ENCODE results near the gene ZFP36L2.
"Not testable (repeated sequence)": the region's sequence is repeated elsewhere in the genome, so short reads cannot be mapped to it uniquely, and the experiment has no call there.

ZFP36L2 gene

DNA sequence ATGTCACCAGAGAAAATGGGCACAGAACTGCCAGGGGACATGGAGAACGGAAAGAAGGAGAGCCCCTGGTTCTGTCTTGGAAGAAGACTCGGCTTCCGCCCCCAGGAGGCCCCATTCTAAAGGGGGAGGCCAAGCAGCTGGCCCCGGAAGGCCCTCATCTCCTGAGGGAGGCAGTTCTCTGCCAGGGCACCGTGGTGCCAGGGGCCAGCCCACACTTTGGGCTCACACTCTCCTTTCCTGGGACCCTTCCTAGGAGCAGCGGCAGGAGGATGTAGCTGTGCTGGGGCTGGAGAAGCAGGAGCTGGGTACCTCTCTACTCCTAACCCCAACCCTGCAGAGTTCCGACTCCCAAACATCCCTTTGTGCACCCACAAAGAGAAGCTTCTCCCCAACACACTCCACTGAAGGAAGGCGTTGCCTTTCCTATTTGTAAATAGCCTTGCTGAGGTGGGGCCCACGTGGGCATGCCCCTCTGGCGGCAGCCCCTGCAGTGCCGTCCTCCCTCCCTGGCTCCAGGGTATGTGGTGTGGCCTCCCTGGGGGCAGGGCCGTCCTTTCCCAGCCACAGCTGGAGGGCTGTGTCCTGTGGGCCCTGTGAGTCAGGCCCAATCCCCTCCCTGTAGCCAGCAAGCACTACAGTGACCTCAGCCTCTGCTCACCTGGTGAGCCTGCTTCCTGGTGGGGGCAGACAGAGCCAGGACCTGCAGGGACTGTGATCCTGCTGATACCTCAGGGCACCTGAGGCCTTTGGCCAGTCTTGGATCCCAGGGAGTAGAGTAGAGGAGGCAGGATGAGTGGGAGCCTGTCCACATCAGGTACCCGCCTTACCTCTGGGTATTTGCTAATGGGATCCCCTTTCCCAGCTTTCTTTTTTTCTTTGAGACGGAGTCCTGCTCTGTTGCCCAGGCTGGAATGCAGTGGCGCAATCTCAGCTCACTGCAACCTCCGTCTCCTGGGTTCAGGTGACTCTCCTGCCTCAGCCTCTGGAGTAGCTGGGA lies 26.6 kb downstream of the ZFP36L2 start:
- H3K27ac ChIP-seq (ENCODE audit: low read length), result no peak overlapping the region
- no peaks in the 10 kb centered on the region for H3K27me3 ChIP-seq (ENCODE audit: insufficient read depth, low read length)
- H3K9me3 ChIP-seq (ENCODE audit: insufficient read depth, low read depth, low read length), result no peaks in the 10 kb centered on the region
- H3K36me3 ChIP-seq (ENCODE audit: insufficient read depth, low read depth, low read length), result no peaks in the 10 kb centered on the region
- H3K4me3 ChIP-seq (ENCODE audit: low read length), result no peak overlapping the region
- H3K4me1 ChIP-seq (ENCODE audit: insufficient read depth, low read length), result peaks cover under 1% of the 10 kb centered on the region; the same call in 1 of the 2 replicates
- peak overlapping the region; percentile 21; the same call in 1 of the 2 replicates for H3K9ac ChIP-seq (ENCODE audit: low read depth, low read length)

DNA sequence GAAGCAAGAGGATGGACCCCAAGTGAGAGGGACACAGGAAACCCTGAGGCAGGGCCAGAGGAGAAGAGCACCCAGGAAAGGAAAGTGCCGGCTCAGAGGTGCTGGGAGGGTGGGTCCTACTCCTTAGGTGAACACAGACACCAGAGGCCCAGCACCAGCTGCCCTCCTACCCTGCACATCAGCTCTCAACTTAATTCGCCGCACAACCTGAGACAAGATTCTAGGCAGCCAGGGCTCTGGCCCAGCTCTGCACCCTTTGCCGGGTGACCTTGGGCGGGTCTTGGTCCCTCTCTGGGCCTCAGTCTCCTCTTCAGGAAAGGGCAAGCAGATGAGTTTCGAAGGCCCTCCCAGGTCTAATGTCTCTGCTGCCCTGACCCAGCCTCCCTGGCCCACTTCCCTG lies 28.1 kb downstream of the ZFP36L2 start:
- Histone ChIP-seq H3K4me1 (ENCODE audit: insufficient read depth, low read length) (peaks cover 3% of the 10 kb centered on the region; the same call in 1 of the 2 replicates), H3K27me3 (ENCODE audit: insufficient read depth, low read length) (no peaks in the 10 kb centered on the region), H3K27ac (ENCODE audit: low read length) (no peak overlapping the region), H3K9me3 (ENCODE audit: insufficient read depth, low read depth, low read length) (no peaks in the 10 kb centered on the region), H3K9ac (ENCODE audit: low read depth, low read length) (no peak overlapping the region), H3K4me3 (ENCODE audit: low read length) (no peak overlapping the region), H3K36me3 (ENCODE audit: insufficient read depth, low read depth, low read length) (no peaks in the 10 kb centered on the region)

DNA sequence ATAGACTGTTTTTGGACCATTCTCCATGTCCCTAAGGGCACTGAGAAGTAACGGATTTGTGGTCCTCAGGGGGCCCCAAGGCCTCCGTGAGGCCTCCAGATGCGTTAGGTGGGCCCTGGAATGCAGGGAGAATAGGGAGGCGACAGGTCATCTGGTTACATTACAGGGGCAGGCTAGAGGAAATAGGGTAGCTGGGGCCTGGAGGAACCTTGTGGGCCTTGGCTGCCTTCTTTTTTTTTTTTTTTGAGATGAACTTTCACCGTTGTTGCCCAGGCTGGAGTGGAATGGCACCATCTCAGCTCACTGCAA lies 28.9 kb downstream of the ZFP36L2 start:
- Histone ChIP-seq H3K27ac (ENCODE audit: low read length) (no peak overlapping the region), H3K27me3 (ENCODE audit: insufficient read depth, low read length) (no peaks in the 10 kb centered on the region), H3K4me3 (ENCODE audit: low read length) (no peak overlapping the region), H3K9me3 (ENCODE audit: insufficient read depth, low read depth, low read length) (no peaks in the 10 kb centered on the region), H3K9ac (ENCODE audit: low read depth, low read length) (no peak overlapping the region), H3K4me1 (ENCODE audit: insufficient read depth, low read length) (peaks cover 3% of the 10 kb centered on the region; the same call in 1 of the 2 replicates), H3K36me3 (ENCODE audit: insufficient read depth, low read depth, low read length) (no peaks in the 10 kb centered on the region)

DNA sequence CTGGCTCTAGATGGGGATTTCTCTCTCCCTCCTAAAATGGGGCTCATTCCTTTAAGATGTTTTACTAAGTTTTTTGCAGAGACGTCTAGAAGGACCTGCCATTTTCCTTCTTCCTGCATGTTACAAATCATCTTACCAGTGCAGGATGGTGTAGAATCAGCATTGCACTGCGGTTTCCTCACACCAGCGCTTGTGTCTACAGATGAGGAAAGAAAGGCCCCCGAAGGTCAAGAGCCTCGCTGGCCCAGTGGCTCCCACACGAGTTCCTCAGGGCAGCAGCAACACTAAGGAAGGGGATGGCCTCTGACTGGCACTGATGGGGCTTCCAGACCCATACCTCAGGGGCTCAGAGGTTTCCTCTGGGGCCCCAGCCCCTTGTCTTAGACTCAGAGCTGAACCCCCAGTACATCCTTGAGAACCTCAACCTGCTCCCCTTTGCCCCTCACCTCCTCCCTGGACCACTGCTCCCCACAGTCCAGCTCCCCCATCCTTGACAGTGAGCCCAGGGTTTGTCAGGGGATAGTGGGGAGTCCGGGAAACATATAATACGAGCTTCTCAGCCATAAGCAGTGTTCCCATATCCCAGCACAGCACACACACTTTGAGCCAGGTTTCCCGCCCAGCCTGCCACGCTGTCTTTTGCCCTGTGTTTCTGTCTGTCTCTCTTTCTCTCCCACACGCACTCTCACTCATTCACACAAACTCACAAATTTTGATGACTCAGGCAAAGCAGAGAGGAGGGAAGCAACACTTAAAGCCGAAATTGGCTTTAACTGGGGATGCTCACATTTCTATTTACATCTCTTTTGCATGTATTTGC lies 29.4 kb downstream of the ZFP36L2 start:
- Histone ChIP-seq H3K9ac (ENCODE audit: low read depth, low read length) (no peak overlapping the region; the same call in 1 of the 2 replicates), H3K27ac (ENCODE audit: low read length) (no peak overlapping the region), H3K36me3 (ENCODE audit: insufficient read depth, low read depth, low read length) (no peaks in the 10 kb centered on the region), H3K9me3 (ENCODE audit: insufficient read depth, low read depth, low read length) (no peaks in the 10 kb centered on the region), H3K4me1 (ENCODE audit: insufficient read depth, low read length) (peaks cover 3% of the 10 kb centered on the region; the same call in 1 of the 2 replicates), H3K27me3 (ENCODE audit: insufficient read depth, low read length) (no peaks in the 10 kb centered on the region), H3K4me3 (ENCODE audit: low read length) (no peak overlapping the region)

DNA sequence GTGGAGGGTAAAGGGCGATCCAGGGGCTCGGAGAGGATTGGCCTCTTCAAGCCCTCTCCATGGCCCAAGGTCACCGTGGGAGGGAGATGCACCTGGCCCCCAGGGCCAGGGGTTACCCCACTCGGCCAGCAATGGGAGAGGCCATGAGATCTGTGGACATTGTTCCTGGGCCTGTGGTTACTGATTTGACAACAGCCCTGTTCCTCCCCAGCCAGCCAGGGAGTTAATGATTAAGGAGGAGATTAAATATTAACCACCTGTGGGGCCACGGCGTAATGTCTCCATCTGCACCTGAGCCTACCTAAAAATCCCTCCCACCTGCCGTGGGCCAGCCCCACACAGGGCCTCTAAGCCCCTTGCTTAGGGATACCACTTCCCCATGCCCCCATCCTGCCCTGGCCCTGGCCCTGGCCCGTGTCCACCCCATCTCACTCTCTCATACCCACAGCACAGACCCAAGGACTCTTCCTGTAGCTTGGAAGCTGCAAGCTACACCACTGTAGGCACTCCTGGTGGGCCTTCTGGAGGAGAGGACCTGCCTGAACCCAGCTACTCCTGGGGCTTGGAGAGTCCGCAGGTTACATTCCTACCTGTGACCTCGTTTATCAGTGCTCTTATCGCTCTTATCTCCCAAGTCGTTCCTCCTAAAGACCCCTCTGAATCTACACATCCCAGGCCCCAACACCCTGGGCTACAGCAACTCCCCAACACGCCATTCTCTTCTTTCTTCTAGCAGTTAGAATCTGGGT lies 32.1 kb downstream of the ZFP36L2 start:
- Histone ChIP-seq H3K4me1 (ENCODE audit: insufficient read depth, low read length) (peaks cover 3% of the 10 kb centered on the region; the same call in 1 of the 2 replicates), H3K9ac (ENCODE audit: low read depth, low read length) (no peak overlapping the region), H3K27ac (ENCODE audit: low read length) (no peak overlapping the region)

DNA sequence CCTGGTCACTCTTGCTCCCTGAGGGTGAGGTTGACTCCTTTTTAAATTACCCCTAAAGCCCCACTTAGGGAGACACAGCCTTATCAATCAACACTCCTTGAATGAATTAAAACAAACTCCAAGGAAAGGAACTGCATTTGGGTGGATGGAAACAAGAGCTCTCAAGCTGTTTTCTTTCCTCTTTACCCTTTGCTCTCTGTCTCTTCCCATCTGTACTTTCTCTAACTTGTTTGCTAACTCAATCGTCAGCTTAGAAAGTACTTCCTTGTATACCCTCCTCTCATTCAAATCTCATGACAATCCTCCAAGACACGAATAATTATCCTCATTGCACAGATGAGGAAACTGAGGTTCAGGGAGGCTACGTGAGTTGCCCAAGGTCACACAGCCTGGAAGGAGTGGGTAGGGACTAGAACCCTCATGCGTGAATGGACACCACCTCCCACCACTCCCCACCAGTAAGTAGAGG lies 32.7 kb downstream of the ZFP36L2 start:
- Histone ChIP-seq H3K27ac (ENCODE audit: low read length) (no peak overlapping the region), H3K4me1 (ENCODE audit: insufficient read depth, low read length) (peaks cover 3% of the 10 kb centered on the region; the same call in 1 of the 2 replicates), H3K9me3 (ENCODE audit: insufficient read depth, low read depth, low read length) (no peaks in the 10 kb centered on the region), H3K4me3 (ENCODE audit: low read length) (no peak overlapping the region), H3K36me3 (ENCODE audit: insufficient read depth, low read depth, low read length) (no peaks in the 10 kb centered on the region), H3K27me3 (ENCODE audit: insufficient read depth, low read length) (no peaks in the 10 kb centered on the region), H3K9ac (ENCODE audit: low read depth, low read length) (no peak overlapping the region)

More for the DNA sequence above, 32.1 kb downstream of the ZFP36L2 start:
- Histone ChIP-seq H3K36me3 (ENCODE audit: insufficient read depth, low read depth, low read length) (no peaks in the 10 kb centered on the region), H3K9me3 (ENCODE audit: insufficient read depth, low read depth, low read length) (no peaks in the 10 kb centered on the region), H3K27me3 (ENCODE audit: insufficient read depth, low read length) (no peaks in the 10 kb centered on the region), H3K4me3 (ENCODE audit: low read length) (no peak overlapping the region)

DNA sequence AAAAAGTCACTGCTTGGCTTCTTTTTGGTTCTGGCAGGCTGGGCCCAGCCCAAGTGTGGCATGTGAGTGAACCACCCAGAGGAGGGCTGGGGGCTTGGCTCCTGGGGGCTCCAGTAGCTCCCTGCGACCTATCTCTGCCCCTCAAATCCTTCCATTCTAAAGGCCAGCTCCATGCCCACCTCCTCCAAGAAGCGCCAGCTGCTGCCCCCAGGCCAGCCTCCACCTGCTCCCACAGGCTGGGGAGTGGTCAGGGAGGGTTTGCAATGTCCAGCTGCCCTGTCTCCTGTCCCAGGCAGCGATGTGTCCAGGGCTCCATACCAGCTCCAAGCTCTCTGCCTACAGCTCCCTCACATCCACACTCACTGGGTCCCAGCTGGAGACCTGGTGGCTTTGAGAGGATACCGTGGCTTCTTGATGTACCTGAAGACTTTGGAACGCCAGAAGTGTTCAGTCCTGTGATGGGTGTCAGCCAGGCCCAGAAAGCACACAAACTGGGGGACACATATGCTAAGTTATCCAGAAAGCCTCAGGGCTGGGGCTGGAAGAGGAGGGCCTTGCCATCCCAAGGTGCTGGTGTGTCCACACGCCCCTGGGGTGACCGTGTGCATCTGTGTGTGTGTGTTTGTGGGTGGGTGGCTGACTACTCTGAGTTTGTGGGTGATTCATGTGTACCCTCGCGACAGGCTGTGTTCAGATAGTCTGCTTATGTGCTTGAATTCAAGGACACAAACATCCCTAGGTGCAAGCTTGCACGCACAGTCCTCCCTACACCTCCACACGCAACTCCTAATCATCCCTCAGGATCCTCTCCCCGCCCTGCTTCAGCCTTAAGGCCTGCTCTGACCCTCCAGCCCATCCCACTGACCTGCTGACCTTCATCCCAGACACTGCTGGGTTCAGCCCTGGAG lies 33.4 kb downstream of the ZFP36L2 start:
- H3K4me3 ChIP-seq (ENCODE audit: low read length), result no peak overlapping the region
- peaks cover 3% of the 10 kb centered on the region; the same call in 1 of the 2 replicates for H3K4me1 ChIP-seq (ENCODE audit: insufficient read depth, low read length)
- H3K27ac ChIP-seq (ENCODE audit: low read length), result no peak overlapping the region

DNA sequence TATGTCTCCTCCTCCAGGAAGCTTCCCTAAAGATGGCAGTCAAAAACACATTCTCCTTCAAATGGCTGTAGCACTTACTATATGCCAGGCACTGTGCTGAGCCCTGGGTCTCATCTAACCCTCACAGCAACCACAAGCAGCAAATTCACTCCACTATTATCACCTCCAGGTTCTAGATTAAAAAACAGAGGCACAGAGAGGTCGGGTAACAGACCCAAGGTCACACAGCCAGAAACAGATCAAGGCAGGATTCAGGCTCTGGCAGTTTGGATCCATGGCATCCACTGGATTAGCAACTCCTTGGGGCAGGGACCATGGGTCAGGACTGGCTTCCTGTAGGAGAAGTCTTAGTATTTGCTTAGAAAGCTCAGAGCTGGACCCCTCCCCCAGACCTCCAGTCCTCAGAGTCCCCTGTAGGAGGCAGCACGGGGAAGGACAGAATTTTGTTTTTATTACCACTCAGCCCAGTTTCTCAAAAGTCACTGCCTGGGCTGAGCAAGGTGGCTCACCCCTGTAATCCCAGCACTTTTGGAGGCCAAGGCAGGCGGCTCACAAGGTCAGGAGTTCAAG lies 34.4 kb downstream of the ZFP36L2 start:
- H3K9ac ChIP-seq (ENCODE audit: low read depth, low read length), result no peak overlapping the region
- H3K27me3 ChIP-seq (ENCODE audit: insufficient read depth, low read length), result no peaks in the 10 kb centered on the region
- H3K27ac ChIP-seq (ENCODE audit: low read length), result no peak overlapping the region
- H3K9me3 ChIP-seq (ENCODE audit: insufficient read depth, low read depth, low read length), result no peaks in the 10 kb centered on the region
- H3K4me3 ChIP-seq (ENCODE audit: low read length), result no peak overlapping the region
- no peaks in the 10 kb centered on the region for H3K36me3 ChIP-seq (ENCODE audit: insufficient read depth, low read depth, low read length)
- H3K4me1 ChIP-seq (ENCODE audit: insufficient read depth, low read length), result peaks cover 3% of the 10 kb centered on the region; the same call in 1 of the 2 replicates

More for the DNA sequence above, 33.4 kb downstream of the ZFP36L2 start:
- Histone ChIP-seq H3K9ac (ENCODE audit: low read depth, low read length) (no peak overlapping the region), H3K27me3 (ENCODE audit: insufficient read depth, low read length) (no peaks in the 10 kb centered on the region), H3K36me3 (ENCODE audit: insufficient read depth, low read depth, low read length) (no peaks in the 10 kb centered on the region), H3K9me3 (ENCODE audit: insufficient read depth, low read depth, low read length) (no peaks in the 10 kb centered on the region)

DNA sequence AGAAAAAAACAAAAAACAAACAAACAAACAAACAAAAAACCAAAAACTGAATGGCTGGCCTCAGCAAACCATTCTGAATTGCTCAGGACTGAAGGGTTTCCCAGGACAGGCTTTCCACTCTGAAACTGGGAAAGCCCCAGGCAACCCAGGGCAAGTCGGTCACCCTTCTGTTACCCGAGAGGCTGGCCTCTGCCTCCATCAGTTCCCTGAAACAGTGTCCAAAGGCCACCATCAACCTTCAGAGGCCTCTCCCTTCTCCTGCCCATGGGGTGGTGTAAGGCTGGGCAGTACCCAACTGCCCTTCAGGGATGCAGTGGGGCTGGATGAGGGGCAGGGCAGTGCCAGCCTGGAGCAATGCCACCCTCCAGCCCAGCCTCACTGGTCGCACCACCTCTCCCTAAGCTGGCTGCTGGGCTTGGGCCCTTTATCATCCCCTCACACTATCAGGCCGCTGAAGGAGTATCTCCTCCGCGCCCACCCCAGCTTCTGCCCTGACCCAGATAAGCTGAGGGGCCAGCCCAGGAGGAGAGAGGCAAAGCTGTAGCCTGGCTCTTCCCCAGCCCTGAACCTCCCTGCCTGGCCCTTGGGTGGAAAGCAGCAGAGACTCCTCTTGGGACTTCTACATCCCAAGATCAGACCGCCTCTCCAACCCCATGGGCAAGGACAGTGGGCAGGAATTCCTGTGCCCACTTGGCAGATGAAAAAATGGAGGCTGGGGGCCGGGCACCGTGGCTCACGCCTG lies 35.9 kb downstream of the ZFP36L2 start:
- Histone ChIP-seq H3K9ac (ENCODE audit: low read depth, low read length) (no peak overlapping the region), H3K9me3 (ENCODE audit: insufficient read depth, low read depth, low read length) (no peaks in the 10 kb centered on the region), H3K27me3 (ENCODE audit: insufficient read depth, low read length) (no peaks in the 10 kb centered on the region), H3K27ac (ENCODE audit: low read length) (no peak overlapping the region), H3K4me3 (ENCODE audit: low read length) (no peak overlapping the region), H3K36me3 (ENCODE audit: insufficient read depth, low read depth, low read length) (no peaks in the 10 kb centered on the region), H3K4me1 (ENCODE audit: insufficient read depth, low read length) (peaks cover 10% of the 10 kb centered on the region; the same call in 1 of the 2 replicates)

DNA sequence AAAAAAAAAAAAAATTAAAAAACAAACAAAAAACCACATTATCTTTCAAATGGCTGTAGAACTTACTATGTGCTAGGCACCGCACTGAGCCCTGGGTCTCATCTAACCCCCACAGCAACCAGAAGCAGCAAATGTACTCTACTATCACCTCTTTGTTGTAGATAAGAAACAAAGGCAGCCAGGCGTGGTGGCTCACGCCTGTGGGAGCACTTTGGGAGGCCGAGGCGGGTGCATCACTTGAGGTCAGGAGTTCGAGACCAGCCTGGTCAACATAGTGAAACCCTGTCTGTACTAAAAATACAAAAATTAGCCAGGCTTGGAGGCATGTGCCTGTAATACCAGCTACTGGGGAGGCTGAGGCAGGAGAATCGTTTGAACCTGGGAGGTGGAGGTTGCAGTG lies 36.5 kb downstream of the ZFP36L2 start:
- H3K4me3 ChIP-seq (ENCODE audit: low read length); H3K4me1 ChIP-seq (ENCODE audit: insufficient read depth, low read length); H3K9ac ChIP-seq (ENCODE audit: low read depth, low read length); H3K9me3 ChIP-seq (ENCODE audit: insufficient read depth, low read depth, low read length); H3K27ac ChIP-seq (ENCODE audit: low read length); H3K27me3 ChIP-seq (ENCODE audit: insufficient read depth, low read length); H3K36me3 ChIP-seq (ENCODE audit: insufficient read depth, low read depth, low read length): not testable (repeated sequence)
